NCI-H446 treated with DMSO at 0.1 percent for 48 hours (cell line): ENCODE data around the gene COG7.
"Not testable (repeated sequence)": the region's sequence is repeated elsewhere in the genome, so short reads cannot be mapped to it uniquely, and the experiment has no call there.

Experiments used
- DNase-seq: peaks from one replicate; lab custom pipeline; 2025; lab: John Stamatoyannopoulos, UW

Gene COG7

DNA sequence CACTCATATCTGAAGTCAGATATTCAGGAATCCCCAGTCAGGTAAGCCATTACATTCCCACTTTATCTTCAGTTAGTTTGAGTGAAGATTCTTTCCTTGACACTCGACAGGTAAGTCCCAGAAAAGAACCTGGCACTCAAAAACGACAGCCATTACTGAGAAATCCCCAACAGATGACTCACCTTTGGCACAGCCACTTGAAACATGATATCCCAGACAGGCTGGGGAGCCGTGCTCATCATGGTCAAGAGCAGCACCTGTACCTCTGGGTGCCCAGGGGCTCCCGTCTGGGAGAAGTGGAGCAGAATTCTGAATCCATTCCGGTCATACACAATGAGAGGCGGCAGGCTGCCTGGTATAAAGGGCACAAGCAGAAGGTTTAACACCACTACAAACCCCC is 16.8 kb upstream of the COG7 start:
- no peak for DNase-seq

DNA sequence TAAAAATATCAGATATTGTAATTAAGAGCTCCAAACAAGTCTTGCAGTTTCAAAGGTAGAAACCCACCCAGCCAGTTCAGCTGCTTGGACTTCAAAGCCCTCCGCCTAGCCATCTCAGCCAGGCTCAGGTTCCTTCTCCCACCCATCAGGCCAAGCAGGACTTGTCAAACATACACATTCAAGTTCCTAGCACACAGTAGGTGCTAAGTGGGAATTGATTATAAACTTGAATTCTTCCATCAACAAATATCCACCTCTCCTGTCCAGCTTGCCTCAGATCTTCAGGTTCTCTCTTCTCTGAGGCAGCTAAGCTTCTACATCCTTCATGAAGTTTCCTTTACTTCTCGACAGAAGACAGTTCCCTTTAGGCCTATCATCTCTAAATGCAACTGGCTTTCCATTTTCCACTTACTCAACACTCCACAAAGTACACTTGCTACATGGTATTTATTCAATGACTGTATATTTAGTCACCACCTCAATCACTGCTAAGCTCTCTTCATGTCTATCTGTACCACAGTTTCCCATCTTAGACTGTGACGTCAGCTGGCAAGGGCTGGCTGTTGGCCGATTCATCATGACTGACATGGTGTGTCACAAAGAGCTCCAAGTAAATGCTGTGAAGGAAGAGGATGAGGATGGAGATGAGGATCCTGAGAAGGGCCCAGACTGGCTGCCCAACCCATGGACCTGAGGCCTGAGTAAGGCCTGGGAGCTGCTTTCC is 13.3 kb upstream of the COG7 start:
- no peak for DNase-seq

DNA sequence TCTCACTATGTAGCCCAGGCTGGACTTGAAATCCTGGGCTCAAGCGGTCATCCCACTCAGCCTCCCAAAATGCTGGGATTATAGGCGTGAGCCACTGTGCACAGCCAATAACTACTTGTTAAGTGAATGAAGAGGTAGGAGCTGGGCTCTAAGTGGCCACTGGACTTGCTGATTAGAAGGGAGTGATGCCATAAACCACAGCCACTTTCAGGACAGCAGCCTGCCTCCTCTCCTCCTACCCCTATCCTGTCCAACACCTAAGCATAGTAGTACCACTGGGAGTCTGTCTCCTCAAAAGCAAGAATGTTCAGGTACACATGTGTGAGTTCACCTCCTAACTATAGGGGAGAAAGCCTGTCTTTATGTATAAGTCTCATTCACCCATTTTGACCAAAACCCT is 12.2 kb upstream of the COG7 start:
- DNase-seq: no peak

DNA sequence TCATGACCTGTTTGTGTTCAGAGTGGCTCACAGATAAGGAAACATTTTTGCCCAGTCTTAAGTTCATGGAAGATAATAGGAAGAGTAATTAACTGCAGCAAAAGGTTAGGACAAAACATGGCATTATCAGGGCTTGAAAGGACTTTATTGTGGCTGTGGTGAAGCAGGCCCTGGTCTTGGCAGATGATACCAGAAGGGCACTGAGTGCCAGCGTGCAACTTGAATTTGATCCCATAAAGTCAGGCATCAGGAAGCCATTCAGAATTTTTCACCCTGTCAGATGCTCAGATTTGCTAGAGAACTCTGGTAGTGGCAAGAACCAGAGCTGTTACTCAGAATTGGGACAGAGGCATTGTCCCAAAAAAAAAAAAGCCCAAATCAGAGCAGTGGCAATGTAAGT is 11.2 kb upstream of the COG7 start:
- no peak for DNase-seq

DNA sequence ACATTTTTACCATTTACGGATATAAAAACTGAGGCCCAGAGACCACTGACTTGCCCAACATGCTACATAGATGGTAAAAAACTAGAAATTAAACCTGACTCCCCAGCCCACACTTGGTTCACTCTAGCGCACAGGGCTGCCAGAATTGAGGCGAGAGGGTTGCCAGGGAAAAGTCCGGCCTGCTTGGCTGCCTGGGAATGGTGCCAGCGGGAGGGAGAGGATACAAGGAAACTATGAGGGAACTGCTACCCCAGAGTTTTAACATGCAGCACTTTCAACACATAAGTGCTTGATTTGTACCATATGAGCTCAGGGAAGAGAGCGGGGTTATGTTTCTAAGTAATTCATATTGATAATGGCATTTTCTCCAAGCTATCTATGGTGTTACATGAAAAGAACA is 10.0 kb upstream of the COG7 start:
- DNase-seq: peak; percentile 32

DNA sequence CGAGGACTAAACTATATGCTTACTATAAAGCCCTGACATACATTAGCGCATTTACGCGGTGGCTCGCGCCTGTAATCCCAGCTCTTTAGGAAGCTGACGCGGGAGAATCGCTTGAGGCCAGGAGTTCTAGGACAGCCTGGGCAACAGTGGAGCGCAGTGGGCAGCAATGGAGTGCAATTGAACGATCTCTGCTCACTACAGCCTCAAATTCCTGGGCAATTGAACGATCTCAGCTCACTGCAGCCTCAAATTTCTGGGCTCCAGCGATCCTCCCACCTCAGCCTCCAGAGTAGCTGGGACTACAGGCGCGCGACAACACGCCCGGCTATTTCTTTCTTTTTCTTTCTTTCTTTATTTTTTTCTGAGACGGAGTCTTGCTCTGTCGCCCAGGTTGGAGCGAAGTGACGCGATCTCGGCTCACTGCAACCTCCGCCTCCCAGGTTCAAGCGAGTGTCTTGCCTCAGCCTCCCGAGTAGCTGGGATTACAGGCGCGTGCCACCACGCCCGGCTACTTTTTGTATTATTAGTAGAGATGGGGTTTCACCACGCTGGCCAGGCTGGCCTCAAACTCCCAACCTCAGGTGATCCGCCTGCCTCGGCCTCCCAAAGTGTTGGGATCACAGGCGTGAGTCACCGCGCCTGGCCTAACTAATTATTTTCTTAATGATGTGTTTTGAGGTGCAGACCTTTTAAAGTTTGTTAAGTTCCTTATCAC is 506 bp upstream of the COG7 start:
- DNase-seq: no peak

DNA sequence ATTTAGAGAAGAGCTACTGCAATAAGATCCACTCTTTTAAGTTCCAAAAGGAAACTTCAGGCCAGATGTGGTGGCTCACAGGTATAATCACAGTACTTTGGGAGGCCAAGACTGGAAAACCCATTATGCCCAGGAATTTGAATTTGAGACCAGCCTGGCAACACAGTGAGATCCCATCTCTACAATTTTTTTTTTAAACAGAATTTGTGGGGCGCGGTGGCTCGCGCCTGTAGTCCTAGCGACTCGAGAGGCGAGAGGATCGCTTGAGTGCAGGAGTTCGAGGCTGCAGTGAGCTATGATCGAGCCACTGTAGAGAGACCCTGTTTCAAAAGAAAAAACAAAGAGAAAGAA is 793 bp downstream of the COG7 start:
- DNase-seq: no peak

DNA sequence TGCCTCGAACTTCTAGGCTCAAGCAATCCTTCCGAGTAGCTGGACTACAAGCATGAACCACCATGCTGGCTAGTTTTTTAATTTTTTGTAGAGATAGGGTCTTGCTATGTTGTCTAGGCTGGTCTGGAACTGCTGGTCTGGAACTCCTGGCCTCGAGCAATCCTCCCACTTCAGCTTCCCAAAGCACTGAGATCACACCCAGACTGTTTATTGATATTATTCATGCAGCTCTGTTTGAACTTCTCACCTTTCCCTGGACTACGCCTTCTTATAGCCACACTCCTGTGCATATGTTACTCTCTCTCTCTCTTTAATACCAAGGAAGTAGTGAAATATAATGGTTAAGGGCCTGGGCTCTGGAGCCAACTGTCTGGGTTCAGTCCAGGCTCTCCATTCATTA is 4.6 kb downstream of the COG7 start:
- DNase-seq: no peak

DNA sequence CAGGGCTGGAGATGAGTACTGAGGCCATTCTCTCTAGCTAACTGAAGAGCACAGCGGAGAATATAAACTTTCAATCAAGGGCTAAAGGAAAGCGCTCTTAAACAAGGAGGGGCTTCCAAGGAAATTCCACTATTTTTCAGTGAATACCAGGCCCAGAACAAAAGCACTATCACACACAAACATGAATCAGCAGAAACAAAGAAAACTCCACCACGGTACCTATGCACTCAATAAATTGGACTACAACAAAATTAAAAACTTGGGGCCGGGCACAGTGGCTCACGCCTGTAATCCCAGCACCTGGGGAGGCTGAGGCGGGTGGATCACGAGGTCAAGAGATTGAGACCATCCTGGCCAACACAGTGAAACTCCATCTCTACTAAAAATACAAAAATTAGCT is 15.4 kb downstream of the COG7 start:
- DNase-seq: not testable (repeated sequence)

DNA sequence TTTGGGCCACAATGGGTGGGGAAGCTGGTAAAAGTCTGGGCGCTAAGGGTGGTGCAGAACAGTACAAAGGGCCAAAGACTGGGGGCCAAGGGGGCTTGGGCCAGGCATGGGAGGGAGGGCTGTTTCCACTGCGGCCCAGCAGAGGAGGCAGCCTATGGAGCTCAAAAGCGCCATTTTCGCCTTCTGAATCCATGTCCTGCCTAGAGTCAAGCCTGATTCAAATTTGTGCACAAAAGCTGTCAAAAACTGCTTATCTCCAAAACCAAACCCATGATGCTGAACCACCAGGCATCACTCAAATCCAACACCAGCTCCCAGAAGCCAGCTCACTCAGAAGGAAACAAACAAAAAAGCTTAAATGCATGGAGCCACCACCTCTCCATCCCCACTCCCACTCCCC is 16.0 kb downstream of the COG7 start:
- no peak for DNase-seq

DNA sequence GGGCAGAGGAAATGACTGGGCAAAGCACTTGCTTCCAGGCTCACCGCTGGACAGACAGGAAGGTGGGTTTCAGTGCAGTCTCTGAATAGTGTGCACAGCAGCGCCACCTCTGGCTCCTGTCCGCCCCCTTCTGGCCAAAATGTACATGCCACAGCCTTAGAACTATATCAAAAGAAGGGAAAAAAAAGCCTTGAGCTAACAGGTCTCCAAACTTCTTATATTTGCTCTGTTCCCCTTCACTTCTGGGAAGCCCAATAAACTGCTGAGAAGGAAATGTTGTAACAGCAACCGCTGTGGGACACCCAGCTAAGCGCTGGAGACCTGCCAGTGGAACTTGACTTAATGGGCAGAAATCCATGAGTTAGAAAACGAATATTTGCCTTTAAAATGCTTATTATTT is 17.5 kb downstream of the COG7 start:
- DNase-seq: peak; percentile 12

DNA sequence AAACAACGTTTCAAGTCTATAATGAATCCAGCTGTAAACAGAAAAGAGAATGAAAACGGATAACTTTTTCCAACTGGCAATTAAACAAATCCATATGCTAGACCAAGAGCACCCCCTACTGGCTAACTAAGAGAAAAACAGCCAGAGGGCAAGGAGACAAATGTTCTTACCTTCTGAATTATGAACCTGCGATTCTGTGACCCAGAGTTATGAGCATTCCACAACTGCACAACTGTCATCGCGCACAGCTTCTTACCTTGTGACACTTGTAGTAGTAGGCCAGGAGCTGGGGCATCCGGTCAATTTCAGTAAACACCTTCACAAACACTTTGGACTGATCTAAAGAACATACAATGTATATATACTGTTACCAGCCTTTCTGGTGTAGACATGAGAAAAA is 18.6 kb downstream of the COG7 start:
- peak; percentile 39 for DNase-seq

DNA sequence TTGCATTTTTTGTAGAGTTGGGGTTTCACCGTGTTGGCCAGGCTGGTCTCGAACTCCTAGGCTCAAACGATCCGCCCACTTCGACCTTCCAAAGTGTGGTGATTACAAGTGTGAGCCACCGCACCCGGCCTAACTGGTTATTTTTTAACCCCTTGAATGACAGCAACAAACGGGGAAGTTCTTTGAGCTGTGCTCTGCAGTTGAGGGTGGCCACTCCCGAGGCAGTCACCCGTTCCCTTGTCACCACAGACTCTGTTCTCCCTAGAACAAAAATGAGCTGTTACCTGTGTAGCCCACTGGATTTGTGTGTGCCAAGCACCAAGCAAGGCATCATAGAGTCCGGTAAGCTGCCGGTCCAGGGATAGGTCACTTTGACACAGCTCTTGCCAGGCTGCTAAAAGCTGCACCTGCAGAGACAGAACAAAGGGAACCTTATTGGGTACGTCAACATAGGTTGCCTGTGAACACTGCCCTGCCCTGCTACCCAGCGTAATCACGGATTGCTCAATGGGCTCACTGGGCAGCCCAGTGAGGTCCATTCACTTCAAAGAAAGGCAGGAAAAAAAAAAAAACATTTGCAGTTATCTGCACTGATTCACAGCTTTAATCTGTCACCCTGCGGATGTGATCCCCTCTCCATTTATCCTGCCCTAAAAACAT is 19.6 kb downstream of the COG7 start:
- DNase-seq: no peak

DNA sequence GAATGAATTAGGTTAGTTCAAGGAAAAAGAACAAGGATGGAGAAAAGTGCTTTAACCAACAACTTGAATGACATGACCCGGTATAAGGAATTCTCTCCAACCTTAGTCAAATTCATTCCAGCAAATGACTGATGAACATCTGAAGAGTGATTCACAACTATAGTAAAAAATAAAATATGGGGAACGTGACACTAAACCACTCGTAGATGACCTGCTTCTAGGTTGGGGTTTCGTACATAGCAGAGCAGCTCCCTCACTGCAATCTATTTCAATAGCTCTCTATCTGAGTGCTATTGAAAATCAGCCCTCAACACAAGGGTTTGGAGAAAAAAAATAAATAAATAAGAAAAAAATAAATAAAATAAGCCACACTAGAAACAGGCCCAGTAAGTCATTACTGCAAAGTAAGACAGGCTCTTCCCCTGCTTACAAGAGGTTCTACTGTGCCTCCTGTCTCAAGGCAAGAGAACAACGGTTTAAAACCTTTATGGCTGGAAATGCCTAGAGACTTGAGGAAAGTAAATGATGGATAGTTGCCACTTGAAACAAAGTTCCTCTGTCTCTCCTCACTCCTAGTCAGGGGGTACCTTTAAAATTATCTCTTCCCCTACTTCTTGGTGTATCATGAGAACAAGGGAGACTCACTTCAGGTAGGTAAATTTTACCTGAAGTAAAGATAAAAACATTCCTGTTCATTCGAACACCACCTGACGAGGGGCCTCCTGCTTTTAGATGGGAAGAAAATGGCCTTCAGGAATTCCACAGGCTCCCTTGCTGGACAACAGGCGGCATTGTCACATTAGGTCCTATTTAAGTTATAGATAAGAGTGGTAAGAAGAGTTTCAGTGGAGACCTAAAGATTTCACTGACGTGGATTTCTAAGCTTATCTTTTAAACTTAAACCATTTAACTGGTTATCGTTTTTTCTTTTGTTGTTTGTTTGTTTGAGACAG is 20.5 kb downstream of the COG7 start:
- DNase-seq: no peak

DNA sequence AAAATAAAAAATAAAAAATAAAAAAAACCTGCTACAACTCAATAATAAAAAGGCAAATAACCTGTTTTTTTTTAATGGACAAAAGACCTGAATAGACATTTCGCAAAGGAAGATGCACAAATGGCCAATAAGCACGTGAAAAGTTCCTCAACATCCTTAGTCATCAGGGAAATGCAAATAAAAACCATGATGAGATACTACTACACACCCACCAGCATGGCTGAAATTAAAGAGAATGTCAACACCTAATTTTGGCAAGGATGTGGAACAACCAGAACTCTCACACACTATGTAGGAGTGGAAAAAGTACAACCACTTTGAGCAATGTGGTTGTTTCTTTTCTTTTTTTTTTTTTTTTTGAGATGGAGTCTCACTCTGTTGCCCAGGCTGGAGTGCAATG is 24.6 kb downstream of the COG7 start:
- no peak for DNase-seq

DNA sequence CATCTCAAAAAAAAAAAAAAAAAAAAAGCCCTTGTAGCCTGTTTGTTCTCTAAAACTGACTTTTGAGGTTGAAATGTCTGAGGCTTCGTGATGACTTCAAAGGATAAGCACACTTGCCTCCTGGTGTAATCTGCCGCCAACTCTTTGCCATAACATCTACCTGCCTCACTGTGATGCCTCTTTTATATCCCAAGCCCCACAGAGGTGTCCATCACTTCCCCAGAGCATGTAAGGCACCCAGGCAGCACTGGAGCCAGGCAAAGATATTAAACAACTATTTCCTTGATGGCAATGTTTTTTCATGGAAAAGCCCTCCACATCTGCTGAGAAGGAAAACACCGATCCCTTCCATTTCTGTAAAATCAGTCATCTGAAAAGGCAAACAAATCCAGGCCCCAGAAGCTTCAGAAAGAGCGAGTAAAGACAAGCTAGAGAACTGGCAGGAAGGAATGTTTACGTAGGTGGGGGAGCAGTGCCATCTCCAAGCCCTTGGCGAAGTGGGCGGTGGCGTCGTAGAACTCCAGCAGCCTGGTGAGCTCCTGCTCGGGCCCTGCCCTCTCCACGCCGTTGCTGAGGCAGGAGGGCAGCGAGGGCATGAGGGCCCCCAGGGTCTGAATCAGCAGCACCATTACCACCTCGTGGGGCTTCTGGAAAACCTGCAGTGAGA is 28.6 kb downstream of the COG7 start:
- peak; percentile 85 for DNase-seq

DNA sequence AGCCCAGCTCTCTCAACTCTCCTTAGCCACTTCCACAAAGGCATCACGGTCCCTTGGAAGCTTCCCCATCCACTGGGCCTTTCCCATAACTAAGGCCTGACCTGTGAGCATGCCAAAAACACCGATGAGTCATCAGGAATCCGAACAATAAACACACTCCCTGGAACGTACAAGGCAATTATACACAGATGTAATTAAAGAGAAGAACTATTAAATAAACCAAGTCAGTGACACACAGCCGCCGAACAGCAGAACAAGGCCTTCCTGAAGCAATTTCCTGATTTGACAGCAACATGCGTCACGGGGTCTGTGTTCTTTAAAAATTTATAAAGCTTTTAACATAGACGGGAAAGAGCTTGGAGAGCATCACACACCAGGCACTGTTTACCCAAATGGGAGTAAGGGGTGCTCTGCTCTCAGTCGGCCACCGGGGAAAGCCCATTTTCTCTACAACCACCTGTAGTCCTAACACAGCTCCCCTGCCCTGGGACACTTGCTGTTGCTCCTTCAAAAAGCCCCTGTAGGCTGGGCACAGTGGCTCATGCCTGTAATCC is 29.4 kb downstream of the COG7 start:
- DNase-seq: peak; percentile 87

DNA sequence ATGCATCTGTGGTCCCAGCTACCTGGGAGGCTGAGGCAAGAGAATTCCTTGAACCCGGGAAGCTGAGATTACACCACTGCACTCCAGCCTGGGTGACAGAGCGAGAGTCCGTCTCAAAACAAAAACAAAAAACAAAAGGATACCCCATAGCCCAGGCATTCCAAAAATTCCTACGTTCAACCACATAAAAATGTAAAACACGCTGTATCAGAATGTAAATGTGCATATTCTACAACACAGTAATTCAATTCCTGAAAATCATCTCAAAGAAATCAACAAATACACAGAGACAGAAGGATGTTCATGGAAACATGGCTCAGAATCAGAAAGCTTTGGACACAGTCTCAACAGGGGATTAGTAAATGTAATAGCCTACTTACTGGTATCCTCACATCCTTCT is 33.0 kb downstream of the COG7 start:
- DNase-seq: no peak

DNA sequence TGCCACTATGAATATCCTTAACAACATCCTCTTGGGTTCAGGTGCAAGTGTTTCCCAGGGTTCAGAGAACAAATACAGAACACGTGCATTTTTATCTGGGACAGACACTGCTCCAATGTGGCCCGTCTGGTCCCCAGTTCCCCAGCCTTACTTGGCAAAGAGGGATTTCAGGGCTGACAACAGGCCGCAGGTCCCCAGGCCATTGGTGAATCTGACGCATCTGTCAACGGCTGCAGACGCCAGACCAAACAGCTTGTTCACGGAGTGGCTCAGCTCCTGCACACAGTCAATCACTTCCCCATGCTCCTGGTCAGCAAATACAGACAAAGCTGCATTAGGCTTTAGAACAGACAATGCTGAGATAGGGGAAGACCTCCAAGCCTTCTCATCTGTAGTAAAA is 36.2 kb downstream of the COG7 start:
- DNase-seq: no peak

DNA sequence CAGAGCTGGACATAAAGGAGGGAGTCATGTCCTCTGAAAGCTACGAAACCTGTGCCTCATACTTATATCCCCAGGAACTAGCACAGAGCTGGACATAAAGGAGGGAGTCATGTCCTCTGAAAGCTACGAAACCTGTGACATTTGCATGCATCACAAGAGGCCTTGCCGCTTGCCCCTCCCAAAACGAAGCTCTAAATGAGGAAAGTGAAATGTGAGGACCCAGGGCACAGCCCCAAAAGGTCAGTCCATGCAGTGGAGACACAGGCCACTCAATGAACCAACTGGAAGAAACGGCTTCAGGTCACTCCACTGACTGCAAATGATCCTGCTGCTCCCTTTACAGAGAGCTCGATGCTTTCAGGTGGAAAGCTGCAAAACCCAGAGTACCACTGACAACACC is 38.3 kb downstream of the COG7 start:
- no peak for DNase-seq

DNA sequence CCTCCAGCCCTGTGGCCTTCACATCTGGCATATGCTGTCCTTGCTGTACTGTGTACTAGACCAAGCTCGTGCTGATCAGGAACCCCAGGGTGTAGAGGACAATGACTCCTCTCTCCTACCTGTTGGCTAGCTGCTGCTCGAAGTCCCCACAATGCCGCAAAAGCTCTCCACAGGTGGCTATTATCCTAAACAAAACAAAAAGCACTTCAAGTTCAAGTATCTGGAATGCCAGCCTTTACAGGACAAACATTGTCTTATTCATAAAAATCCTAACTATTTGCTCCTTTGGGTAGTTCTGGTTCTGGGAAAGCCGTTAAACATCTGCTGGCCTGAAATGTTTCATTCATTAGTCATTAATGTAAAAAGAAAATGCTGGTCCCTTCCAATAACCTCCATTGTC is 42.8 kb downstream of the COG7 start:
- no peak for DNase-seq

DNA sequence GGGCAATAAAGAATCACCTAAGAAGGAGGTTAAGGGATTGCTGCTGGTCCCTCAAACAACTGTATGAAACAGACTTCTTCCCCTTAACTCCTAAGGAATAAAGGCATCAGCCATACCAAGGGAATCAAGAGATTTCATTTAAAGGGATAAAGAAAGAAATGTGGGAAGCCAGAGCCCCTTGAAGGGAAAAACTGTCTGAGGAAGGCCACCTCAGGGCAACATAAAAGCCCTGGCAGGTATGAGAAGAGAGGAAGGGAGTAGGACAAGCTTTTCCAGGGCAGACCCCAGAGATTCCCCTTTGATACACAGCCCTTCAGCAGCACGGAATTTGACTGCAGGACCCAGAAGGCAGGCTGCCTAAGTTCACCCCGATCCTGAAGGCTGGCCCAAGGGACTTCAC is 43.5 kb downstream of the COG7 start:
- no peak for DNase-seq
